HG02885 (cell line): ENCODE data around the gene PRSS21.
A peak's percentile ranks its signal among the peaks of the same experiment; 100 is the strongest.

Source experiments
- ATAC-seq: cut with Tn5 transposase; IDR thresholded peaks from one replicate; pipeline ENCODE4 v1.9.1; 2021; ENCODE audit warnings: mild to moderate bottlenecking; ENCODE audit not compliant: unreplicated experiment, poor library complexity

PRSS21 gene

GRCh38 chr16:2858245-2859025, 41.4 kb downstream of the PRSS21 start:
- ATAC-seq: no peak

GRCh38 chr16:2859686-2860265, 42.7 kb downstream of the PRSS21 start:
- no peak for ATAC-seq

- no peak for ATAC-seq
These were observed 44.0 kb downstream of the PRSS21 start for GRCh38 chr16:2860826-2861567.

DNA sequence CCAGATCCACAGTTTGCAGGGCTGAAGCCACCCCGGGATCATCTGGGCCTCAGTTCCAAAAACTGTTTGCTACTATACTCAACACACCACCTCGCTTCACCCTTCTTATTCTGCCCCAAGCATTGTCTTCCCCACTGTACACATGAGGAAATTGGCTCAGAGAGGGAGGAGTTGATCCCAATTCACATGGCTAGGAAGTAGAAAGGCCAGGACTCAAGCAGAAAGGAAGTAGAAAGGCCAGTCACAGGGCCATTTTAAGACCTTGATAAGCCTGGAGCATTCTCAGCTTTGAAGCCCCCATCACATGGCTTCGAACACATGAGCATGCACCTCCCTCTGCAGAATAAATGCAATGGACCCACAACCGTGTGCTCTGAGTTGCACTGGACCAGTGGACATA, 48.6 kb downstream of the PRSS21 start:
- no peak for ATAC-seq

DNA sequence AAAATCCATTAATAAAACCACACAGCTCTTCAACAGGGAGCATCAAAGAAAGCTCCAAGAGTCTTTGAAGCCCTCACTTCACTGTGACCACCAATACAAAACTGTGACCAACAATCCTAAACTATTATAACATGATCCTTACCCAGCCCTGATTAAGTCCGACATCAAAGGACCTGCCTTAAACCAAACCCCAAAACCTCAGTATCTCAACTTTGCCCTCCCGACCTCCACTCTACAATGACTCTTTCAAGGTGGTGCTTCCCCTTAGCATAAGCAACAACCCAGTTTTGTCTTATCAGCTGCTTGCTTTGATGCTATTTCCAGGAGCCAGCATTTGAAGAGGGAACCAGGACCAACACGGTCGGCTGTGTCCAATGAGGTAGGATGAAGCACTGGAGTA, 49.4 kb downstream of the PRSS21 start:
- ATAC-seq: no peak

DNA sequence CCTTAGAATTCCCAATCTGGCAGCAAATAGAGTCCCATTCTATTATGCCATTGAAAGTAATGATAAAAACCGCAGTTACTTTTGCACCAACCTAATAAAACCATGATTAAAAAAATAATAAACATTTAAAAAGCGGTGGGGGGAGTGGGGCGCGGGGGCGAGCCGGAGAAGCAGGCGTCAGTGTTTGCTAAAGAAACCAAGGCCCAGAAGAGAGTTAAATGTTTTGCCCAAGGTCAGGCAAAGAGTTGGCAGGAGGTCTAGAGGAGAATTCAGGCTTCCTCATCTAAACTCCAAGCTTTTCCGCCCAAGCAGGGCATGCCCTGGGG, 50.6 kb downstream of the PRSS21 start:
- ATAC-seq: no peak

DNA sequence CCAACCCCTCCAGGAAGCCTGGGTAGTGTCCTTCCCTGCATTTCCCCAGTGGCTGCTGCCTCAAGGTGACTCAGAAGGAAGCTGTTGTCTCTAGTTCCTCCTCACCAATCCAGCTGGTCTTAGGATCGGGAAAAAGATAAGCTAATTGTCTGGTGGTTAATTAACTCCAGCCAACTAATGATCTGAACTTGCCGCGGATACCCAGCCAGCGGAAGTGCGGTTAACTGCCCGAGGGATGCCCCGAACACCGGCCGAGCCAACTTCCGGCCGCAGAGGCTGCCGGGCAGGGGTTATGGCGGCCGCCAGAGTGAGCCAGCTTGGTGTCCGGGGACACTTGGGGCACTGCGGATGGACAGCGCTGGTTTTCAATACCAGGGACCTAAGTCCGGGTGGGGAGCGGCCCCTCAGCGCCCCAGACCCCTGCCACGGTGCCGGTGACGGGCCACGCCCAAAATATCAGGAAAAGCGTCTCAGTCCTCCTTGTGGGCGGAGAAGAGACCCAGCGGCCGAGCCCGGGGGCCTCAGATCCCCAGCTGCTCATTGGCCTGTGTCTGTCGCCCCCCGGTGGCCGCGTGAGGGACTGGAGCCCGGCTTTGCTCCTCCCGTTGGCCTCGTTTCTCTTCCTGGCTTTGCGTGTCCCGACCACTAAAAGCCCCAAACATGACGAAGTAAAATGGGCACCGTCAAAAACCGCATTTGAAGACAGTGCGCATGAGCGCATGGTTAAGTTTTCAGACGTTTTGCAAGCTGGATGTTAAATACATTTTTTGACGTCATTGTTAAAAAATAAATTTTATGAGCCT, 51.2 kb downstream of the PRSS21 start:
- ATAC-seq: peak; percentile 89
